HepG2 (cell line): ENCODE measurements around the gene SLC34A3. TPM values are rescaled to one million over a fixed set of nuclear protein-coding genes. Genes with fewer than 3 reads are reported as not detected.

Experiments
- CSRNP2 ChIP-seq: sonication (generic); formaldehyde crosslinking; conservative IDR thresholded peaks from 2 replicates; pipeline ENCODE4 v1.8.0; 2022; ENCODE audit warnings: low read depth, missing genetic modification reagents
- EP300 ChIP-seq, 3 experiments: sonication (generic) in 1 of 3; formaldehyde crosslinking in 1 of 3; IDR thresholded peaks; 2 replicates each; pipeline versions ENCODE4 v1.5.1 to v1.6.1; 2011 to 2020; ENCODE audit warnings: low read depth in 2 of 3, low read length in 2 of 3, borderline replicate concordance in 1 of 3, improper control_type of control experiment in 1 of 3, mild to moderate bottlenecking in 1 of 3, missing genetic modification reagents in 1 of 3, moderate library complexity in 1 of 3
- FOSL1 ChIP-seq: sonication (generic); formaldehyde crosslinking; IDR thresholded peaks from 2 replicates; pipeline ENCODE4 v1.9.0; 2021; ENCODE audit warnings: missing genetic modification reagents, borderline replicate concordance
- FOXJ3 ChIP-seq: sonication (generic); formaldehyde crosslinking; IDR thresholded peaks from 2 replicates; pipeline ENCODE4 v1.4.0; 2020; ENCODE audit warnings: missing genetic modification reagents, mild to moderate bottlenecking, borderline replicate concordance
- IRF1 ChIP-seq: sonication (generic); formaldehyde crosslinking; IDR thresholded peaks from 2 replicates; pipeline ENCODE4 v1.4.0; 2020; ENCODE audit warnings: low read depth, mild to moderate bottlenecking, missing genetic modification reagents
- MIER2 ChIP-seq: IDR thresholded peaks from 2 replicates; pipeline ENCODE4 v1.6.1; 2016; ENCODE audit warnings: missing biosample characterization, missing genetic modification reagents
- PAWR ChIP-seq: sonication (generic); formaldehyde crosslinking; IDR thresholded peaks from 2 replicates; pipeline ENCODE4 v1.4.0; 2020; ENCODE audit warnings: missing genetic modification reagents, mild to moderate bottlenecking, borderline replicate concordance
- PAX8 ChIP-seq: sonication (generic); formaldehyde crosslinking; IDR thresholded peaks from 2 replicates; pipeline ENCODE4 v1.8.0; 2022; ENCODE audit warnings: mild to moderate bottlenecking, missing genetic modification reagents, borderline replicate concordance
- PAXIP1 ChIP-seq: sonication (generic); formaldehyde crosslinking; conservative IDR thresholded peaks from 2 replicates; pipeline ENCODE4 v1.4.0; 2020; ENCODE audit warnings: mild to moderate bottlenecking, missing genetic modification reagents, moderate library complexity
- TCF7L2 ChIP-seq: IDR thresholded peaks from 2 replicates; pipeline ENCODE4 v1.6.1; 2011; ENCODE audit warnings: mild to moderate bottlenecking, low read depth, low read length, moderate library complexity
- TERF1 ChIP-seq: sonication (generic); formaldehyde crosslinking; IDR thresholded peaks from 2 replicates; pipeline ENCODE4 v1.8.0; 2022; ENCODE audit warnings: mild to moderate bottlenecking, missing genetic modification reagents, moderate library complexity
- U2AF1 ChIP-seq: fragments of 200-400 bp; formaldehyde crosslinking; optimal IDR thresholded peaks from 2 replicates; pipeline ENCODE3; 2017; ENCODE audit warnings: mild to moderate bottlenecking, low read depth, low read length
- YY1 ChIP-seq: IDR thresholded peaks from 2 replicates; pipeline ENCODE4 v1.6.1; 2011; ENCODE audit warnings: low read length, low read depth, moderate library complexity, mild to moderate bottlenecking; ENCODE audit not compliant: insufficient read depth, insufficient replicate concordance
- ZFP1 ChIP-seq: IDR thresholded peaks from 2 replicates; pipeline ENCODE4 v1.6.1; 2016
- ZIK1 ChIP-seq: sonication (generic); formaldehyde crosslinking; IDR thresholded peaks from 2 replicates; pipeline ENCODE4 v1.5.0; 2020; ENCODE audit warnings: mild to moderate bottlenecking, low read depth, missing genetic modification reagents, borderline replicate concordance
- ZNF180 ChIP-seq: sonication (generic); formaldehyde crosslinking; IDR thresholded peaks from 2 replicates; pipeline ENCODE4 v1.4.0; 2020; ENCODE audit warnings: low read depth, missing genetic modification reagents, borderline replicate concordance
- ZNF33B ChIP-seq: sonication (generic); formaldehyde crosslinking; IDR thresholded peaks from 2 replicates; pipeline ENCODE4 v1.5.1; 2020; ENCODE audit warnings: mild to moderate bottlenecking, missing genetic modification reagents
- ZNF670 ChIP-seq: sonication (generic); formaldehyde crosslinking; IDR thresholded peaks from 2 replicates; pipeline ENCODE4 v1.8.0; 2022; ENCODE audit warnings: mild to moderate bottlenecking, missing genetic modification reagents, borderline replicate concordance
- ZSCAN20 ChIP-seq: sonication (generic); formaldehyde crosslinking; IDR thresholded peaks from 2 replicates; pipeline ENCODE4 v1.4.0; 2020; ENCODE audit warnings: missing genetic modification reagents, mild to moderate bottlenecking, borderline replicate concordance
- polyA plus RNA-seq, 8 experiments: library from polyadenylated mRNA; depleted of rRNA in 3 of 8; stranded (reverse) in 7 of 8; unstranded in 1 of 8; fragments of >200 nt; fragmentation: Illumina TruSeq in 4 of 8; extraction: Trizol in 4 of 8; gene quantifications; 2 replicates each; pipeline versions ENCODE4 v1.2.1 to v1.2.3, GENCODE V29; 2011 to 2016; ENCODE audit warnings: low read depth in 4 of 8, missing spikeins in 1 of 8, mixed read lengths in 1 of 8; ENCODE audit not compliant: insufficient read depth in 1 of 8
- total RNA-seq, 5 experiments: library from RNA; depleted of rRNA; stranded (reverse); fragments of >200 nt; fragmentation: Illumina TruSeq; extraction: Trizol; gene quantifications; 2 replicates each; pipeline ENCODE4 v1.2.3, GENCODE V29; 2016; ENCODE audit warnings: low read depth in 1 of 5

Gene SLC34A3
- total and polyA plus RNA-seq, 2 of the 13 experiments (the other 11 are each of a cell fraction or from before 2014, with no cell fraction given): 0.07 to 1.0 TPM

DNA sequence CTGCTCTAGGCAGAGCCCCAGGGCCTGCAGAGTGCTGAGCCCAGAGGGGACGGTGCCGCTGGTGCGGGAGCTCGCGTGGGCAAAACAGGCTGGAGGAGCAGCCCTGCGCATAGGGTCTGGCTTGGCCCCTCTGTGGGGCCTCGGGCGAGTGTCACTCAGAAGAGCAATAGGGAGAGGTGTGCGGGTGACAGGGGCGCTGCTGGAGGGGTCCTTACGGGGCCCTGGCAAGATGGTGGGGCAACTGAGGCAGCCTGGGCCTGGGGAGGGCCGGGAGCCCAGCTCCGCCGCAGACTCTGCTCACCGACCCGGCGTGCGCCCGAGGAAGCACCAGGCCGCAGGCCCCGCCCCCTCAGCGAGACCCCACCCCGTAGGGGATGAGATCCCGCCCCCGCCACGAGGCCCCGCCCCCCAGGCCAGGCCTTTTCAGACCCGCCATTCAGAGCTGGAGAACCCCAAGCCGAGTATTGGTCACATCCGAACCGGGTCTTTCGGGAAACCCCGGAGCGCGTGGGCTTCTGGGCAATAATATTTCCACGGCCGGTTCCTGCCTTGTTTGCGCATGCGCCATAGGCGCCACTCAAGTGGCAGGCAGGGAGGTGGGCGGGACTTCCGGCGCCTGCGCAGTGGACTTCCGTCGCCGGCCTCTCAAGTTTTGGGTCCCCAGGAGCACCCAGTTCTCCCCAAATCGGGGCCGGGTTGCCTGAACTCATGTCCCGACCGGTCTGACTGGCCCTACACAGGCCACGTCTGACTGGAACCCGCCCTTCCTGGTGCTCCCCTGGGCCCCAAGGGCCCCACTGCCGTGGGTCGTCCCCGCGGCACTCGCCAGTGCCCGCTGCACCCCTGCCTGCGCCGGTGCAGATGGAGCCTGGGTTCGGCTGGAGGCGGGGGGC, 7.4 kb upstream of the SLC34A3 start (continued):
- TF ChIP-seq ZNF180 (CRISPR knock-in tag) (no peak), MIER2 (CRISPR knock-in tag) (no peak), FOSL1 (CRISPR knock-in tag) (no peak), YY1 (peak; percentile 84), TCF7L2 (no peak), ZNF670 (CRISPR knock-in tag) (no peak), PAX8 (CRISPR knock-in tag) (no peak), FOXJ3 (no peak), CSRNP2 (CRISPR knock-in tag) (no peak), ZIK1 (CRISPR knock-in tag) (no peak), PAWR (CRISPR knock-in tag) (no peak), TERF1 (CRISPR knock-in tag) (no peak), ZNF33B (CRISPR knock-in tag) (no peak), PAXIP1 (CRISPR knock-in tag) (peak; percentile 39; the same call in 1 of the 2 replicates), ZFP1 (CRISPR knock-in tag) (no peak), IRF1 (CRISPR knock-in tag) (no peak), ZSCAN20 (no peak), EP300 (IDR thresholded peaks at IDR 0.05; ENCODE audit: low read depth in 2 of 2, low read length in 2 of 2) (no peak), EP300 (CRISPR knock-in tag; IDR thresholded peaks at IDR 0.05; ENCODE audit: borderline replicate concordance) (no peak), U2AF1 (peak; percentile 60)
